CD4-positive, alpha-beta T cell treated with Interleukin-17A for 4 hours (primary cell): ENCODE data around the gene G2E3.
"Not testable (repeated sequence)": the region's sequence is repeated elsewhere in the genome, so short reads cannot be mapped to it uniquely, and the experiment has no call there.

Experiments
- DNase-seq: peaks from one replicate; pipeline ENCODE4 v3.0.0-alpha.2; 2020; ENCODE audit warnings: mixed read lengths

Gene G2E3

GRCh38 chr14:30560581-30560980, 1.6 kb downstream of the G2E3 start:
- no peak for DNase-seq

GRCh38 chr14:30564235-30564867, 5.4 kb downstream of the G2E3 start:
- no peak for DNase-seq

- no peak for DNase-seq
Observed at GRCh38 chr14:30564868-30565248, 5.9 kb downstream of the G2E3 start.

GRCh38 chr14:30569216-30569902, 10.4 kb downstream of the G2E3 start:
- no peak for DNase-seq

GRCh38 chr14:30569903-30570226, 10.9 kb downstream of the G2E3 start:
- no peak for DNase-seq

- no peak for DNase-seq
Observed at GRCh38 chr14:30572237-30572636, 13.3 kb downstream of the G2E3 start.

- no peak for DNase-seq
Observed at GRCh38 chr14:30572771-30573170, 13.8 kb downstream of the G2E3 start.

- DNase-seq = peak; percentile 14
Observed at GRCh38 chr14:30573226-30573814, 14.4 kb downstream of the G2E3 start.

- DNase-seq = no peak
Observed at GRCh38 chr14:30573966-30574365, 15.0 kb downstream of the G2E3 start.

- DNase-seq = not testable (repeated sequence)
Observed at GRCh38 chr14:30574777-30575176, 15.8 kb downstream of the G2E3 start.

GRCh38 chr14:30576333-30576732, 17.4 kb downstream of the G2E3 start:
- not testable (repeated sequence) for DNase-seq

GRCh38 chr14:30580616-30581282, 21.8 kb downstream of the G2E3 start:
- DNase-seq = no peak

- no peak for DNase-seq
Observed at GRCh38 chr14:30581283-30581625, 22.3 kb downstream of the G2E3 start.

- DNase-seq = no peak
Observed at GRCh38 chr14:30582376-30582775, 23.4 kb downstream of the G2E3 start.

- no peak for DNase-seq
Observed at GRCh38 chr14:30584058-30584630, 25.2 kb downstream of the G2E3 start.

GRCh38 chr14:30585204-30585603, 26.2 kb downstream of the G2E3 start:
- no peak for DNase-seq

GRCh38 chr14:30587141-30587540, 28.2 kb downstream of the G2E3 start:
- no peak for DNase-seq

GRCh38 chr14:30588873-30589272, 29.9 kb downstream of the G2E3 start:
- DNase-seq = no peak

GRCh38 chr14:30596935-30597334, 38.0 kb downstream of the G2E3 start:
- no peak for DNase-seq

GRCh38 chr14:30597504-30597903, 38.5 kb downstream of the G2E3 start:
- no peak for DNase-seq

- DNase-seq = no peak
Observed at GRCh38 chr14:30600922-30601918, 42.3 kb downstream of the G2E3 start.

- DNase-seq = no peak
Observed at GRCh38 chr14:30603402-30603801, 44.4 kb downstream of the G2E3 start.
